Measurements from ENCODE around the gene WIPF1.

The WIPF1 gene, protein sequence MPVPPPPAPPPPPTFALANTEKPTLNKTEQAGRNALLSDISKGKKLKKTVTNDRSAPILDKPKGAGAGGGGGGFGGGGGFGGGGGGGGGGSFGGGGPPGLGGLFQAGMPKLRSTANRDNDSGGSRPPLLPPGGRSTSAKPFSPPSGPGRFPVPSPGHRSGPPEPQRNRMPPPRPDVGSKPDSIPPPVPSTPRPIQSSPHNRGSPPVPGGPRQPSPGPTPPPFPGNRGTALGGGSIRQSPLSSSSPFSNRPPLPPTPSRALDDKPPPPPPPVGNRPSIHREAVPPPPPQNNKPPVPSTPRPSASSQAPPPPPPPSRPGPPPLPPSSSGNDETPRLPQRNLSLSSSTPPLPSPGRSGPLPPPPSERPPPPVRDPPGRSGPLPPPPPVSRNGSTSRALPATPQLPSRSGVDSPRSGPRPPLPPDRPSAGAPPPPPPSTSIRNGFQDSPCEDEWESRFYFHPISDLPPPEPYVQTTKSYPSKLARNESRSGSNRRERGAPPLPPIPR

DNA sequence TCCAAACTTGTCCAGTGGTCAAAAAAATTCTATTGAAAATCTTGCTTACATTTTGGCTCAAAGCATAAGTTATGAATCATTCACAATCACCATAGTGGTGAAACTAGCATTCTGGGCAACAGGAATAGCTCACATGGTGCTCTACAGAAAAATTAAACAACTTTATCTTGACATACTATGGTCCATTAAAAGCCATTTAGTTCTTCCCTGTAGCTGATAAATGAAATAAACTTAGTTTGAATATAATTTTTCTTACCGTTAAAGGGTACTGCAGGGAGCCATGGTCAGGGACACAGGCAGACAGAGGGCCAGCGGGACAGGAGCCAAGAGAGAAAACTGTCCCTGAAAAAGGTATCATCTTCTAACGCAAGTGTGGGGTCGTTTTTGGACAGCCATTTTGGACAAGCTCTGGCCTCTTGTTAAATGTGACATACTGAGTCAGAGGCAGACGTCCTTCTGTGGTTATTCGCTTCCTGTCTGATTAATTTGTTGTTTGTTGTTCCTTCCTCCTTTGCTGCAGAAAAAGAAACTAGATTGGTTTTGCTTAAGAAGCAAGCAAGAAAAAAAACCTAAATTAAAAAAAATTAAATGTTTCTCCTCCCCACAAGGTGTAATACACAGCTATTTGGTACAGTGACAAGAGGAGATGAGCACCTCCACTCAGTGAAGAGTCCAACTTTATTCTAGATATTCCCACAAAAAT is at the start of gene WIPF1:
WIPF1 (minus strand) TSS at position 460 of the 703 bp plus-strand sequence. CDS start 12,231 bp downstream, outside the sequence.
- TF ChIP-seq, protein P1, sequence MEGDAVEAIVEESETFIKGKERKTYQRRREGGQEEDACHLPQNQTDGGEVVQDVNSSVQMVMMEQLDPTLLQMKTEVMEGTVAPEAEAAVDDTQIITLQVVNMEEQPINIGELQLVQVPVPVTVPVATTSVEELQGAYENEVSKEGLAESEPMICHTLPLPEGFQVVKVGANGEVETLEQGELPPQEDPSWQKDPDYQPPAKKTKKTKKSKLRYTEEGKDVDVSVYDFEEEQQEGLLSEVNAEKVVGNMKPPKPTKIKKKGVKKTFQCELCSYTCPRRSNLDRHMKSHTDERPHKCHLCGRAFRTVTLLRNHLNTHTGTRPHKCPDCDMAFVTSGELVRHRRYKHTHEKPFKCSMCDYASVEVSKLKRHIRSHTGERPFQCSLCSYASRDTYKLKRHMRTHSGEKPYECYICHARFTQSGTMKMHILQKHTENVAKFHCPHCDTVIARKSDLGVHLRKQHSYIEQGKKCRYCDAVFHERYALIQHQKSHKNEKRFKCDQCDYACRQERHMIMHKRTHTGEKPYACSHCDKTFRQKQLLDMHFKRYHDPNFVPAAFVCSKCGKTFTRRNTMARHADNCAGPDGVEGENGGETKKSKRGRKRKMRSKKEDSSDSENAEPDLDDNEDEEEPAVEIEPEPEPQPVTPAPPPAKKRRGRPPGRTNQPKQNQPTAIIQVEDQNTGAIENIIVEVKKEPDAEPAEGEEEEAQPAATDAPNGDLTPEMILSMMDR (conservative IDR thresholded peaks at IDR 0.05), result no peak
- no peak within 1 kb of the TSS for H3K27ac ChIP-seq

DNA sequence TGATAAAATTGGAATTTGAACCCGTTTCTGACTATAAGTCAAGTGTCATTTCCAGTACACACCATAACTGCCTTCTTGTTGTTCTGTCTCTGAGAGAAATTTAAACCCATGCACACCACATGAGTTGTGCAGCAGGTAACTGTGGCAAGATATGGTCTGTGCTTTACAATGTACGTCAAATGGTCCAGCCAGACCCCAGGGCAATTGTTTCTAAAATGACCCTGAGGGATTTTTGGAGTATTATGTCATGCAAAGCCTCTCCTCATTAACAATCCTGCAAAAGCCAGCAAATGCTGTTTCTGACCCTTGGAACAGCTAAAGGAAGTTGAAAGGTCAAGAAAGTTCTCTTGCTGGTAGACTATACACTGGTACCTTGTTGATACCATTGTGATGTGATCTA is 47.7 kb upstream of the WIPF1 start:
- TF ChIP-seq, protein P1 (conservative IDR thresholded peaks at IDR 0.05), result no peak
- H3K27ac ChIP-seq, result no peak overlapping the region

DNA sequence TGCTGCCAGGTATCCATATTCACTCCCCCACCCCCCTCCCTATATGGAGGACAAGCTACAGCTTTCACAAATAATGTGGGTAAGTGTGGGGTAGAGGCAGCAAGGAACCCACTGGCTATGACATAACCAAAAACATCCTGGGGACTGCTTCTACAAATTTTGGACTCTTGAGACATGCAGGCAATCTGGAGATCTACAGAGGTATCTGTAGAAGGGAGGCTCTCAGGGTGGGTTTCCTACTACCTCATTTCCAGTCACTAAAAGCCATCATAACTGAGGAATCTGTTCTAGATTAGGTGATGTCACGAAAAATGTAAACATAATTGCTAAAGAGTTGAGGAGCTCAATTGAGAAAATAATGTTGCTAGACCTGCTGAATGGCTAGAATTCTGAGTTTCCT is 46.8 kb upstream of the WIPF1 start:
- no peak overlapping the region for H3K27ac ChIP-seq
- TF ChIP-seq, protein P1 (conservative IDR thresholded peaks at IDR 0.05), result no peak

DNA sequence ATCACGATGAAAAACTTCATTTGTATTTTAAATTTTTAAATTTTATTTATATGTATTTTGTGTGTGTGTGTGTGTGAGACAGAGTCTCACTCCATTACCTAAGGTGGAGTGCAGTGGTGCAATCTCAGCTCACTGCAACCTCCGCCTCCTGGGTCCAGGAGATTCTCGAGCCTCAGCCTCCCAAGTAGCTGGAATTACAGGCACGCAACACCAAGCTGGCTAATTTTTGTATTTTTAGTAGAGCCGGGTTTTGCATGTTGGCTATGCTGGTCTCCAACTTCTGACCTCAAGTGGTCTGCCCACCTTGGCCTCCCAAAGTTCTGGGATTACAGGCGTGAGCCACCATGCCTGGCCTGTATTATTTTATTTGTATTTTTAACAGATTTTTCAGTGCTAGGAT is 45.8 kb upstream of the WIPF1 start:
- no peak overlapping the region for H3K27ac ChIP-seq
- TF ChIP-seq, protein P1 (conservative IDR thresholded peaks at IDR 0.05), result no peak

DNA sequence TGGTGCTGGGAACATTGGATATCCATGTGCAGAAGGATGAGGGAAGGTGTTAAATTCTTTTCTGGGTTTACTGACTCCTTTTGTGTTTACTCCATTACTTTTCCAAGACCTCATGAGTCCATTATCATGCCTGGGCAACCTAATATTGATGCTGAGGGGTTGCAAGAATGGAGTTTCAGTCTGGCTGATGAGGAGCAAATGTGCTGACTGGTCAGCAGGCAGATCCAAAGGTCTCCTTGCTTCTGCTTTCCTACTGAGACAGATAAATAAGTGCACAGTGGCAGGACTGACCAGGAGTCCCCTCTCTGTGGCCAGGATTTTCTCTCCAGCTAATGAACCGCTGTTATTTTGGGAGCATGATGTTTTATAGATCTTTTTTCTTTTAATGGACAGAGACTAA is 43.6 kb upstream of the WIPF1 start:
- no peak overlapping the region for H3K27ac ChIP-seq
- TF ChIP-seq, protein P1 (conservative IDR thresholded peaks at IDR 0.05), result no peak

DNA sequence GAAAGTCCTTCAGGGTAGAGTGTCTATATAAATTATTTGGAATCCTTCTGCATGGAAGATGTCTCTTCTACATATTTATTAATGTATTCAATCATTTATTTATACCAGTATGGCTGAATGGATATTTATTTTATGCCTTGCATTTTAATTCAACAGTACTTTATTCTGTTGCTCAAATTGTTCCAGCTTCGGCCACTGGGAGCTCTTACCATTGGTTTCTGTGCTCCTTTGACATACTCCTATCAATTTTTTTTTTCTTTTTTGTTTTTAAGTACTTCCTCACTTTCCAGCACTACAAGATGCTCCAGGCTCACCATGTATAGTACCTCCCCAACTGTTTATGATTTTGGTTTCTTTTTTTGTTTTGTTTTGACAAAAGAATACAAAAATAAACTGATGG is 39.4 kb upstream of the WIPF1 start:
- TF ChIP-seq, protein P1 (conservative IDR thresholded peaks at IDR 0.05), result no peak; the same call in 1 of the 2 replicates
- H3K27ac ChIP-seq, result no peak overlapping the region

DNA sequence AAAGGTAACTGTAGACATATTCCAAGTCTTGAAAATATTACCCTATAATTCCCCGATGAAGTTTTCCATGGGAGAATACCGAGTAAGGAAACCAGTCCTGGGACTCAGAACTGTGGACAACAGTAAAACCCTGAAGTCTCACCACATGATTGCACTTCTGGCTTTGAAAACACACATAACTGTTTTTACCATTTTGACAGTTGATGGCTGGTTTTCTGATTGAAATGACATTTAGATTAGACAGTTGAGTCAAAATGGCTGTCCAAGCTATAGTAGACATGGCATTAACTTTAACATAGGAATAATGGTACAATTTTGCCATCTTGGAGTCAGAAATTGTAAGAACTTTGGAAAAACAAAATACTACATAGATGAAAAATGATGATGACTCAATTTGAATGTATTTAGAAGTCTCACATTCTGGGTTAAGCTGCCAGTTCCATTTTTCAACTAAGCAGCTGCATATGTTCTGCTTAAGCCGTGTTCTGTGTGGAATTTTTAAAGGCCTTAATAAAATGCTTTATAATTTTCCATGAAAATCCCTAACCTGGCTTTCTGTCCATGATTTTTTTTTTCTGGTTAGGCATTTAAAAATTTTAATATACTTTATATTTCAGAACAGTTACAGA is 38.3 kb upstream of the WIPF1 start:
- TF ChIP-seq, protein P1 (conservative IDR thresholded peaks at IDR 0.05), result no peak
- H3K27ac ChIP-seq, result no peak overlapping the region

Measured in VCaP (cell line).